ENCODE data around the gene ATG7.
"Not testable (repeated sequence)": the region's sequence is repeated elsewhere in the genome, so short reads cannot be mapped to it uniquely, and the experiment has no call there.

Gene ATG7

DNA sequence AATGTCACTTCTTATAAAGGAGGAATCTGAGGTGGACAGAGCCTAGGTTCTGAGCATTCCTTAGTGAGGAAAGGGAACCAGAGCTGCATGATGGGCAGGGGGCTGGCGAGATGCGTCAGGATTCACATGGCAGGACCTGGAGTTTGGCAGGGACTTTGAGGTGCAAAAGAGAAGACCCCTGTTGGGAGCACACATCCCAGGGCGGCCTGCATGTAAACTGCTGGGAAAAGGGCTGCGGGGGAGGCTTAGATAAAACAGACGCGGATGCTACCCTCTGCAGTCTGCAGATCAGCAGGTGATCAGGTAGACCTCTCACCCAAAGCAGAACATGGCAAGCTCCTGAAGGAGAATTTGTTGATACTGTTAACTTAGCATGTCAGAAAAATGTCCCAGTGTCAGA is 203.1 kb downstream of the ATG7 start:
- peaks cover 5% of the 10 kb centered on the region for H3K36me3 Mint-ChIP-seq (ENCODE audit: low read depth)
- H3K9me3 Mint-ChIP-seq, result no peaks in the 10 kb centered on the region
- H3K4me1 Mint-ChIP-seq (ENCODE audit: low read depth), result no peaks in the 10 kb centered on the region
- no peaks in the 10 kb centered on the region for H3K27me3 Mint-ChIP-seq
- H3K27ac Mint-ChIP-seq, result no peak overlapping the region
- H3K4me3 Mint-ChIP-seq, result no peak overlapping the region

DNA sequence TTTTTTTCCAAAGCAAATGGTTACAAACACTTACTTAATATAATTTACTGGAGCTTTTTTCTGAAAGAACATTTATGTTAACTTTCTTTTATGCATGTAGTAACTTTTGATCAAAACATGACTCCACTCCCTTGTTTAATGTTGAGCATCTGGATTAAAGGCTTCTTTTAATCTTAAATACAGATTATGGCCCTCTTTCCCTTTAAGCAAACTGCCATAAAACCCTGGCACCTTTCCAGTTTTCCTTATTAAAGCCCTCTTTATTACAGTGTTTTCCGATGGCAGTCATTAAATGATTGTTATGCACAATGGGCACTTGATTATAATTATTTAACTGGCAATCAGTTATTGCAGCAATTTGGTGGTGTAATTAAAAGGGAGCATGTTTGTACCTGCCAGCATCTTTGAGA is 204.5 kb downstream of the ATG7 start:
- H3K4me3 Mint-ChIP-seq, result no peak overlapping the region
- H3K27ac Mint-ChIP-seq, result no peak overlapping the region

DNA sequence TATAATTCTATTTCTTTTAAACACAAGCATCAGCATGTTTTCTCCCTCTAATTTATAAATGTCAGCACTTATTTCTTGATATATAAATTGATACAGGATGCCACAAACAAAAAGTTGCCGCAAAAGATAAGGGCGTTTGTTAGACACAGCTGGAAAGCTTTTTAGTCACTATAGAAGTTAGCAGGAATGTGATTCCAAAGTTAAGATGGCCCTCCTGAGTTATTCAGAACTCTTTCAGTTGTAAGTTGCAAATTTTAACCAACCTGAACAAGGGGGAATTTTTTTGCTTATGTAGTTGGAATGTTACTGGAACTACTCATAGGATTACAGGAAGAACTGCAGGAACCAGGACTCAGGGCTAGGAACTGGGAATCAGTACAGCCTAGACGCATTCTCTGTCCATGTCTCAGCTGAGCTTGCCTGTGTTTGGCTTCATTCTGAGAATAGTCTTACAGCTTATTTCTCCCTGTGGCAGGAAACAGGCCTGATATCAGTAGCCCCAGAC is 205.3 kb downstream of the ATG7 start:
- Mint-ChIP-seq H3K27me3 (no peaks in the 10 kb centered on the region), H3K4me1 (ENCODE audit: low read depth) (no peaks in the 10 kb centered on the region), H3K4me3 (no peak overlapping the region), H3K27ac (no peak overlapping the region), H3K9me3 (no peaks in the 10 kb centered on the region), H3K36me3 (ENCODE audit: low read depth) (peaks cover 5% of the 10 kb centered on the region)

More for the DNA sequence above, 204.5 kb downstream of the ATG7 start:
- no peaks in the 10 kb centered on the region for H3K9me3 Mint-ChIP-seq
- H3K36me3 Mint-ChIP-seq (ENCODE audit: low read depth), result peaks cover 5% of the 10 kb centered on the region
- no peaks in the 10 kb centered on the region for H3K4me1 Mint-ChIP-seq (ENCODE audit: low read depth)
- no peaks in the 10 kb centered on the region for H3K27me3 Mint-ChIP-seq

DNA sequence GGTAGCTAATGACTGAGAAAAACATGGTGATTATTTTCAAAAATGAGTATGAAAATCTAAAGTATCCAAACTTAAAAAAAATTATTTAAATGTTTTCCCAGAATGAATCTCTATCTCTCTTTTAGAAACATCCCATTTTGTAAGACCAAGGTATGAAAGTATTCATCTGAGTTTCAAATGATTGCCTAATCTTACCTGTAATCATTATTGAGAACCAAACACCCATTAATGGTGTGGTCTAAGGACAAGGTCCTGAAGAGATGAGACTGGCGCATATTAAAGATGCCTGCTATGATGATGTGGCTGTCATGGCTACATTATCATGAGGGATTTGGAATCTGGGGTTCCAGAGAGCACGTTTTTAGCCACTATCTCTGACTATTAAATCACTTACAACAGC is 206.0 kb downstream of the ATG7 start:
- no peaks in the 10 kb centered on the region for H3K27me3 Mint-ChIP-seq

DNA sequence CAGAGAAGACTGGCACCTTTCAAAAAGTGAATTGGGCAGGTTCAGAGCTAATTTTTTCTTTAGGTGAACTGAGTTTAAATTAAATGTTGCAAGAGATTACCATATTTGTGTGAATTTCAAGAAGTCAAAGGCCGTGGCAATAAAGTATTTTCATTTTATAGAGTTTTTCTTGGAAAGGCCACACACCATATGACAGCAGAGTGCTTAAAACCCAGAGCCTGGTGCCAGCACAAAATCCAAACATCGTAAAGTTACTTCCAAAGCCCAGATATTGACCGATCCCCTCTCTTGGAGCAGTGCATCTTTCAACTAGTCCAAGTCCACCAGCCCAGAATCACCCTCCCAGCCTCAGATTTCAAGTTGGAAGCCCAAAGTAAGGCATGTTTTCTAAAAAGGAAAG is 207.0 kb downstream of the ATG7 start:
- Mint-ChIP-seq H3K27me3 (no peaks in the 10 kb centered on the region), H3K27ac (peak overlapping the region; percentile 4), H3K9me3 (no peaks in the 10 kb centered on the region), H3K4me3 (no peak overlapping the region), H3K36me3 (ENCODE audit: low read depth) (peaks cover 5% of the 10 kb centered on the region), H3K4me1 (ENCODE audit: low read depth) (no peaks in the 10 kb centered on the region)

More for the DNA sequence above, 206.0 kb downstream of the ATG7 start:
- no peak overlapping the region for H3K4me3 Mint-ChIP-seq
- no peak overlapping the region for H3K27ac Mint-ChIP-seq
- no peaks in the 10 kb centered on the region for H3K9me3 Mint-ChIP-seq
- peaks cover 5% of the 10 kb centered on the region for H3K36me3 Mint-ChIP-seq (ENCODE audit: low read depth)
- H3K4me1 Mint-ChIP-seq (ENCODE audit: low read depth), result no peaks in the 10 kb centered on the region

DNA sequence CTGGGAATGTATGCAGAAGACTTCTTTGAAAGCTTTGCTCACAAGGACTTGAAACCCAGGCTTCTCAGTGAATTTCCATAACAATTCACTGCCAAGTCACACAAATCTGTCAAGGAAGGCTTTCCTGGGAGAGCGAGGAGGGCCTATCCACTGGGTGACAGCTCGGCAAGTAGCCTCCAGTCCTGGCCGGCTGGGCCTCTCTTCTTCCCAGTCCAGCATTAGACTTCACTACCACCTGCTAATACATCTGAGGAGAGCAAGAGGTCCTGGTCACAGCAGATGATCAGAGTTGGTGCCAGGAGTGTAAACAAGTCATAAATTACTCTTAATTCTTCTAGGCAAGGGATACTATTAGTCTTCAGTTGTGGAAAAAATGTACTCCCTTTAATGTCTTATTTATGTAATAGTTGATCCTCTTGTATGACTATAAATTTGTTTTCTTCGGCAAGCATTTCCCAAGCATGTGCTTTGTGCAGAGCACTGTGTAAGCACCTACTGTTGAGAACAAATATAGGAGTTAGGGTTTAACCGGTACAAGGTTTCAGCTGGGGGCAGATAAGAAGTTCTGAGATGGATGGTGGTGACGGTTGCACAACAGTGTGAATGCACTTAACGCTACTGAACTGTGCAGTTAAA is 208.6 kb downstream of the ATG7 start:
- no peak overlapping the region for H3K4me3 Mint-ChIP-seq
- H3K36me3 Mint-ChIP-seq (ENCODE audit: low read depth), result peaks cover 5% of the 10 kb centered on the region
- no peak overlapping the region for H3K27ac Mint-ChIP-seq
- H3K9me3 Mint-ChIP-seq, result no peaks in the 10 kb centered on the region
- H3K27me3 Mint-ChIP-seq, result no peaks in the 10 kb centered on the region
- no peaks in the 10 kb centered on the region for H3K4me1 Mint-ChIP-seq (ENCODE audit: low read depth)

DNA sequence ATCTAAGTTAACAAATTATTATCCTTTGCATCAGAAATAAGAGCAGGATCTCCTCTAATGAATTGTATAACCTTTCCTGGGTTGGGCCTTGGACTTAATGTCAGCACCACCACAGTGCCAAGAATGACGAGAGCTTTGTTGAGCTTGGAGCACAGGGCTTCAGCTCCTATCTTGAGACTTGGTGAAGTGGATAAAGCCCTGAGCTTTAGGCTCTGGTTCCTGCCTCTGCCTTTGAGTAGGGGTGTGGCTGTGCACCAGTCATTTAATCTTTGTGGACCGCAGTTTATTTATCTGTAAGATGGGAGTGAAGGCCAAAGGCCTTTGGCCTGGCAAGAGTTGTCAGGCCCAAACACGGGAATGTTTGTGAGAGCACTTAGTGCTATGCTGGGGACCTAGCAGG is 209.4 kb downstream of the ATG7 start:
- no peaks in the 10 kb centered on the region for H3K4me1 Mint-ChIP-seq (ENCODE audit: low read depth)
- H3K4me3 Mint-ChIP-seq, result no peak overlapping the region
- H3K9me3 Mint-ChIP-seq, result no peaks in the 10 kb centered on the region
- H3K27me3 Mint-ChIP-seq, result no peaks in the 10 kb centered on the region
- no peak overlapping the region for H3K27ac Mint-ChIP-seq
- peaks cover 5% of the 10 kb centered on the region for H3K36me3 Mint-ChIP-seq (ENCODE audit: low read depth)

DNA sequence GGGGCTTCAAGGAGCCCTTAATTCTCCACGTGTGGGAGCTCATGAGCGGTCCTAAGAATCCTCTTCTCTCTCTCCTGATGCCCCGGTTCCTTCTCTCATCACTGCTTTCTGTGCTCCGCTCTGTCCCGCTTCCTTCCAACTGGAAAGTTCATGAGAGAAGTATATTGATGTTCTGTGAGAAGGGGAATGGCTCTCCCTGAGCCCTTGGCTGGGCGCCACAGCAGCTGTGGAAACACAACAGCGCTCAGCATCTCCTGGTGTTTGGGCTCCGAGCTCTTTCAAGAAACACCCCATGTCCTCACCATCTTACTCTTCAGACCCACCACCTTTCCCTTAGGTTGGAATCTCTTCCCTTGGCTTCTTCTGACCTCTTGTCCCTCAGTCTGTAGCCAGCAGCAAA is 209.8 kb downstream of the ATG7 start:
- Mint-ChIP-seq H3K27ac (no peak overlapping the region), H3K4me1 (ENCODE audit: low read depth) (no peaks in the 10 kb centered on the region), H3K4me3 (no peak overlapping the region)

DNA sequence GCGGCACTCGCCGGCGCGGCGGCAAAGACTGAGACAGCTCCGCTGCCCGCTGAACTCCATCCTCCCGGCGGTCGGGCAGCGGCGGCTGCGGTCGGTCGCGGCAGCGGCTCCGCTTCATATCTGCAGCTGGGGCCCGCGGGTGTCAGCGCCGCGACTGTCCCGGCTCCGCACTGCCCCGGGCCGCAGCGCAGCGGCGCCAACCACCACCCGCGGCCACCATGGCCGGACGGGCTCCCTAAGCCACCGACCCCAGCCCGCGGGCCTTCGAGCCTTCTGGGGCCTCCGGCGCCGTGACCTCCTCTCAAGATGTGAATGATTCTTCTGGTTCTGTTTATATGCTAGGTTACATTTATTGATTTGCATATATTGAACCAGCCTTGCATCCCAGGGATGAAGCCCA is 216.2 kb downstream of the ATG7 start:
- not testable (repeated sequence) for H3K27me3 Mint-ChIP-seq; H3K9me3 Mint-ChIP-seq; H3K36me3 Mint-ChIP-seq (ENCODE audit: low read depth); H3K4me1 Mint-ChIP-seq (ENCODE audit: low read depth); H3K27ac Mint-ChIP-seq; H3K4me3 Mint-ChIP-seq

More for the DNA sequence above, 209.8 kb downstream of the ATG7 start:
- Mint-ChIP-seq H3K27me3 (no peaks in the 10 kb centered on the region), H3K9me3 (no peaks in the 10 kb centered on the region), H3K36me3 (ENCODE audit: low read depth) (peaks cover 5% of the 10 kb centered on the region)

DNA sequence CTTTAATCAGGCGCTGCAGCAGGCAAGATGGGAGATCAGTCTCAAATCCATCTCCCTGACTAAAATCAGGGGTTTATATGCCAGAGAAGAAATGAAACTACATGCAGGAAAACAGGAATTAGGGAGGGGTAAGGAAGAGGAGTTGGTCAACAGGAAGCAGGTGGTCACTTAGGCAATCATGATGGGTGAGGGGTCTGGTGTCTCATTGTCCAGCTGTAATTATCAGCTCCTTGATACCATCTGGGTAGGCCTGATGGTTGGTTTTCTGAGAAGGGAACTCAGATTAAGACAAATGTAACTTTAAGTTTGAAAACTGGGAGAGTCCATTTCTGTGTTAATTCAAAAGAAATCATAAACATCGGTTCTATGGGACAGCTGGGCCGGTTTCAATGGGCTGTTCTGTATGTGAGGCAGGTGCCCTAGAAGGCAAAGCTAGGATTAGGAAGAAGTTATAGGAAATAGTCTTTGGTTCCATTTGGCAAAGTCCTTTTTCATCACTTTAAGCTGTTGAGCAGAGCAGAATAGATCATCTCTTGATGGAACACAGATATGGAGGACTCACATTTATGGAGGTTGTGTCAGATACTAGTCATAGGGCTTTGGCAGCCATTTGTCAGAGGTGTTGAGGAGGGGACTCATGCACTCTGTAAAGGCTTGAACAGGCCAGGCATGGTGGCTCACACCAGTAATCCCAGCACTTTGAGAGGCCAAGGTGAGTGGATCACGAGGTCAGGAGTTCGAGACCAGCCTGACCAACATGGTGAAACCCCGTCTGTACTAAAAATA is 222.1 kb downstream of the ATG7 start:
- Mint-ChIP-seq H3K4me1 (ENCODE audit: low read depth) (no peaks in the 10 kb centered on the region), H3K9me3 (peaks cover 4% of the 10 kb centered on the region), H3K4me3 (no peak overlapping the region), H3K27me3 (no peaks in the 10 kb centered on the region), H3K27ac (no peak overlapping the region), H3K36me3 (ENCODE audit: low read depth) (peaks cover 25% of the 10 kb centered on the region)

DNA sequence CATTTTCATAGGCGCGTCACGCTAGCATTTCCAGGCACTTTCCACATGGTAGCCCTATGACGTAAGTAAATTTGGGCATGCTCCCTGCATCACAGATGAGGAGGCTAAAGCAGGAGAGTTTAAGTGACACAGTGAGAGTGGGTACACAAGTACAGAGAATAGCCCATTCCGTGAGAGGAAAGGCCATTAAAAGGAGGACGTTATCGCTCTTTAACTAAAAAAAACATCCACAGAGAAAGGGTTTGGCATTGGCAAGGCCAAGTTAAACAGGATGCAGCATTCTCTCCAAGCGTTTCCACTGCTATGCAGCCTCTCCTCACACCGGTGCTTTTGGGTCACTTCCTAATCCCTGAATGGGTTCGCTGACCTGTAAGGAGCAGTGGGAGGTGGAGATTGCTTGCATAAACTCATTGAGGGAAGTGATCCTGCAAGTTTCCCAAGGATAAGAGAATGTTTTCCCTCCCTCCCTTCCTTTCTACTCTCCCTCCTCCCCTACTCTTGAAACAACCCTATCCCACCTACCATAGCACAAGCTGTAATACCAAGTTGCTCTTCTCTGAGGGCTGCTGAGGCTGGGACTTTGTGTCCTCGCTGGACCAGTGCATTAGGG is 223.9 kb downstream of the ATG7 start:
- Mint-ChIP-seq H3K36me3 (ENCODE audit: low read depth) (peaks cover 24% of the 10 kb centered on the region), H3K9me3 (peaks cover 4% of the 10 kb centered on the region), H3K27ac (no peak overlapping the region), H3K4me1 (ENCODE audit: low read depth) (no peaks in the 10 kb centered on the region), H3K27me3 (no peaks in the 10 kb centered on the region), H3K4me3 (no peak overlapping the region)

DNA sequence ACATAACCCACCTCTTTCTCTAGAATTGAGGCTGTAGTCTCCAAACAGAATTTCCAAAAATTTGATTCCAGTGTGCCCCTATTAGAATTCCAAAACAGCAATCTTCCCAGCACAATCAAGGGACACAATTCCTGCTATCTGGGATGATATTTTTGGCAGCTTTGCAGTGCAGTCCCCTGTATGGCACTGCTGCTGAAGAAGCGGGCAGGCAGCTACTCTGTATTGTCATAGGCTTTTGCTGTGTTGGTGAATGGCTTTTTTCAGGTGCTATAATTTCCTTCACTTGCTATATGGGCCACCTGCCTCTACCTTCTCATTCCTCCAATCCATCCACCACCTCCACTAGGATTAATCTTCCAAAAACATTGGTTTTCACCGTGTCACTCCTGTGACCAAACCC is 226.0 kb downstream of the ATG7 start:
- no peak overlapping the region for H3K27ac Mint-ChIP-seq
- no peaks in the 10 kb centered on the region for H3K27me3 Mint-ChIP-seq
- H3K4me1 Mint-ChIP-seq (ENCODE audit: low read depth), result no peaks in the 10 kb centered on the region
- H3K36me3 Mint-ChIP-seq (ENCODE audit: low read depth), result peaks cover 24% of the 10 kb centered on the region
- peaks cover 4% of the 10 kb centered on the region for H3K9me3 Mint-ChIP-seq
- no peak overlapping the region for H3K4me3 Mint-ChIP-seq

DNA sequence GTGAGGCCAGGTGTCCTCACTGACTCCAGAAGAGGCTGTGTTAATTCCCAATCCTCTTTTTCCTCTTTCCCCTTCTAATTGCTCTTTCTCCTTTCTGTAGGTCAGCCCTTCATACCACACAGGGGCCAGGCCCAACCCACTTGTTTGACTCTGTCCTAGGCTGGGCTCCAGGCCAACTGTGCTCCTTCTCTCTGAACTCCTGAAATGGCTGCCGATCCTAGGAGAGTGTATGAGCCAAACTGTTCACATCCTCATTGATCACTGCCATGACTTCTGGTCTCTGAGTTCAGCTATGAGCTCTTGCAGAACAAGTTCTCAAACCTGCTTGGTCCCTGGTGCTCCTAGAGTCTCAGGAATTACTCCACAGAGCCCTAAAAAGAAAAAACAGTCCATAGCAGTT is 226.4 kb downstream of the ATG7 start:
- H3K36me3 Mint-ChIP-seq (ENCODE audit: low read depth), result peaks cover 19% of the 10 kb centered on the region
- no peaks in the 10 kb centered on the region for H3K27me3 Mint-ChIP-seq
- H3K4me3 Mint-ChIP-seq, result no peak overlapping the region
- H3K4me1 Mint-ChIP-seq (ENCODE audit: low read depth), result no peaks in the 10 kb centered on the region
- H3K9me3 Mint-ChIP-seq, result peaks cover 4% of the 10 kb centered on the region
- no peak overlapping the region for H3K27ac Mint-ChIP-seq

DNA sequence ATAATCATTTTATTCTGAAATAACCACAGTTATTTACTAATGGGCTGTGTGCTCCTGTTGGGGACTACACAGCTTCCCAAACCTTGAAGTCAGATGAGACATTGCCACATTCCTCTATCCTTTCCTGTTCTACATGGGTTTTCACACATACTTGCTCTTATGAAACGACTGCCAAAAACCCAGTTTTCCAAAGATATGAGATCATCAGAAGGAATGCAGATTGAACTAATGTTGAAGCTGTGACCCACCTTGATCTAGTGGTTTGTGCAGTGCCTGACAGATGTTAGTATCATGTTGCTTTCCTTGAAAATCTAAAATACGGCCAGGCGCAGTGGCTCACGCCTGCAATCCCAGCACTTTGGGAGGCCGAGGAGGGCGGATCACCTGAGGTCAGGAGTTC is 226.9 kb downstream of the ATG7 start:
- Mint-ChIP-seq H3K36me3 (ENCODE audit: low read depth) (peaks cover 15% of the 10 kb centered on the region), H3K9me3 (peaks cover under 1% of the 10 kb centered on the region), H3K27ac (no peak overlapping the region), H3K4me3 (no peak overlapping the region), H3K27me3 (no peaks in the 10 kb centered on the region), H3K4me1 (ENCODE audit: low read depth) (no peaks in the 10 kb centered on the region)

DNA sequence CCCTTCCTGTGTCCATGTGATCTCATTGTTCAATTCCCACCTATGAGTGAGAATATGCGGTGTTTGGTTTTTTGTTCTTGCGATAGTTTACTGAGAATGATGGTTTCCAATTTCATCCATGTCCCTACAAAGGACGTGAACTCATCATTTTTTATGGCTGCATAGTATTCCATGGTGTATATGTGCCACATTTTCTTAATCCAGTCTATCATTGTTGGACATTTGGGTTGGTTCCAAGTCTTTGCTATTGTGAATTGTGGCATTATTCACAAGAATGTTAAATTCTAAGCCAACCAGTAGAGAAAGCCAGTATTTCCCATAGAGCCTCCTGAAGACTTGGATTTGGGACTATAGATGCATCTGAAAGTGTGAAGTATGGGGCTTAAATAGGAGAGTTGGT is 230.2 kb downstream of the ATG7 start:
- not testable (repeated sequence) for H3K4me1 Mint-ChIP-seq (ENCODE audit: low read depth); H3K4me3 Mint-ChIP-seq; H3K9me3 Mint-ChIP-seq; H3K27ac Mint-ChIP-seq; H3K27me3 Mint-ChIP-seq
- peaks cover 13% of the 10 kb centered on the region for H3K36me3 Mint-ChIP-seq (ENCODE audit: low read depth)
